Measurements from ENCODE around the gene AMN1. TPM values are rescaled to one million over a fixed set of nuclear protein-coding genes. Genes with fewer than 3 reads are reported as not detected.
A peak's percentile ranks its signal among the peaks of the same experiment; 100 is the strongest.
"Not testable (repeated sequence)": the region's sequence is repeated elsewhere in the genome, so short reads cannot be mapped to it uniquely, and the experiment has no call there.

AMN1 gene
- polyA plus RNA-seq (ENCODE audit: insufficient read length in 10 of 10) = 10 to 100 TPM in 6 of 10 donors, 1 to 10 TPM in 4; 8.3 to 13.1 (median 10.4) TPM
- long read RNA-seq, donor 1, partial matches to known transcripts = 0 of 4 reads
- long read RNA-seq, donor 1, other reads (novel, unspliced or antisense) = 0 of 4 reads
- long read RNA-seq, donor 2, partial matches to known transcripts = 0 of 2 reads
- long read RNA-seq, donor 2, other reads (novel, unspliced or antisense) = 0 of 2 reads
- long read RNA-seq, donor 3 = 0 reads
- long read RNA-seq, donor 4 = 0 reads
- long read RNA-seq, donor 5, partial matches to known transcripts = 0 of 5 reads
- long read RNA-seq, donor 5, other reads (novel, unspliced or antisense) = 0 of 5 reads
- long read RNA-seq, donor 6, partial matches to known transcripts = 0 of 2 reads
- long read RNA-seq, donor 6, other reads (novel, unspliced or antisense) = 0 of 2 reads
- long read RNA-seq, donor 7, partial matches to known transcripts = 0 of 2 reads
- long read RNA-seq, donor 7, other reads (novel, unspliced or antisense) = 0 of 2 reads
- long read RNA-seq, donor 8, partial matches to known transcripts = 0 of 1 reads
- long read RNA-seq, donor 8, other reads (novel, unspliced or antisense) = 0 of 1 reads
- long read RNA-seq, donor 9, partial matches to known transcripts = 0 of 1 reads
- long read RNA-seq, donor 9, other reads (novel, unspliced or antisense) = 0 of 1 reads

DNA sequence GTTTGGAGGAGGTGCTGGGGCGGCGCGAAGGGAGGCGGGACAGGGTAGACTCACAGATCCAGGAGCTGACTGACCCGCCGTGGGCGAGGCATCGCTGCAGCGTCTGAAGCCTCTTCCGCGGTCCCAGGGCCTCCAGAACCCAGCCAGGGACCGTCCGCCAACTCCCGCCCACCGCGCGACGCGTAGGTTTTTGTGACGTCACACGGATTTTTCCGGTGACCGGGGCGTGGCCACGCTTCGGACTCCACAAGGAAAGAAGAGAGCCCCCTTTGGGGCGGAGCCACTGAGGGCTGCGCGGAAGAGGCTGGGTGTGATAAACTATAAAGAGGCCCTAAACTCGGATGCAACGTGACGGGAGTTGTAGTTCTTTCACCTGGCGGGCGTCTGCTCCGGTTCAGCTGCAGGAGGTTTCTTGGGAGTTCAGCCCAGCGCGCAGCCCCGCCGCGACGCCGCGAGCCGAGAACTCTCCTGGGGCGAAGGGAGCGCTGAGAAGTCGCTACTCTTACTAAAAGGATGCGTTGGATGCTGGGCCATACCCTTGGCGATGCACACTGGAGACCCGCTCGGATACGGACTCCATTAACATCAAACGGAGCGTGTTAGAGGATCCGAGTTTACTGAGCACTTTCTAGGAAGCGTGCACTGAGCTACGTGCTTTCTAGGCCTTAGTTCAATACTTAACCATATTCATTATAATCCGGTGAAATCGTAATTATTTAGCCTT is at the start of gene AMN1:
Gene AMN1, minus strand, starts transcription at position 105 of the 724 bp plus-strand sequence. Its CDS starts 13 bp downstream, at position 92.
- peak; percentile 99 to 100 (median 100) for DNase-seq

- no peak for DNase-seq
Observed at GRCh38 chr12:31773867-31774266, 45.0 kb upstream of the AMN1 start.

DNA sequence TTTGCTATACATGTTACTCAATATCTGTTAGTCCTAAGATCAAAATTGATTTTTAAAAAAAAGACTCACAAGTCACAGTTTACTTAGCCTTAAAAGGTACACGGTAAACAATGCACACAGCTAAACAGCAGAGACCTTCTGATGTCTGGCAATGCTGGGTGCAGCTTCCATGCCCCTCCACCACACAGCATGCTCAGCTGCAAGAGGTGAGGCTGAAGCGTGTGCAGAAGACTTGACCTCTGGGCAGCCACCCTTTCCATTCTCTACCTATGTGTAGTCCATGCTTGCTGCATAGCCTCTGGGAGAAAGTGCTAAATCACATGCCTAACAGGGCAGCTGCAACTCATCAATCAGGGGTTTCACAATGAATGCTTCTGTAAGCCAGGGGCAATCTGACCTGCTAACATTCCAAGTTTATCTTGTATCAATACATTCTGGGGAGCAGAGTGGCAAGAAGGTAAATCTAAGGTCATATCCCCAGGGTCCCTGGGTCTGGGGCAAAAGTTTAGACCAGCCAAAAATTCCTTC is 44.5 kb upstream of the AMN1 start:
- no peak for DNase-seq

DNA sequence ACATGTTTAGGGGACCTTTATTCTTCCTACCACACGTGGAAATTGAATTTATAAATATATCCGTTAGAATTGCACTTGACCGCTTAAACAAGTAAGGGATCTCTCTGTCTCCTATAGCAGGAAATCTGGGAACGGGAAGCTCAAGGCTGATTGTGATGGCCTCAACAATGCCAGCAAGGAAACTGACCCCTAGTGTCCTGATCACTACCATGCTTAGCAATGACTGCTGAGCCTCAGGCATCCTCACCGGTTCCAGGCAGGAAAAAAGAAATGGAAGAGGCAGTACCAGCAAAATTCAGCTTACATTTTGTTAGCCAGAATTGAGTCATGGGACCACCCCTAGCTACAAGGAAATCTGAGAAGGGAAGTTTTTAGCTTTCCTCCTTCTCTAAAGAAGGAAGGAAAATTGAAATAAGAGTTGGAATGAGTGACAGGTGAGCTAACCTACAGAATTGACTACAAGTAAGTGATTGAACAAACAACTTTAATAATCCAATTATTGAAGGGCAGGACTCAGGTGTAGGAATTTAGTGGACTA is 43.9 kb upstream of the AMN1 start:
- no peak for DNase-seq

- DNase-seq = no peak
Observed at GRCh38 chr12:31772186-31772585, 43.4 kb upstream of the AMN1 start.

GRCh38 chr12:31768046-31768445 is 39.2 kb upstream of the AMN1 start:
- no peak for DNase-seq

DNA sequence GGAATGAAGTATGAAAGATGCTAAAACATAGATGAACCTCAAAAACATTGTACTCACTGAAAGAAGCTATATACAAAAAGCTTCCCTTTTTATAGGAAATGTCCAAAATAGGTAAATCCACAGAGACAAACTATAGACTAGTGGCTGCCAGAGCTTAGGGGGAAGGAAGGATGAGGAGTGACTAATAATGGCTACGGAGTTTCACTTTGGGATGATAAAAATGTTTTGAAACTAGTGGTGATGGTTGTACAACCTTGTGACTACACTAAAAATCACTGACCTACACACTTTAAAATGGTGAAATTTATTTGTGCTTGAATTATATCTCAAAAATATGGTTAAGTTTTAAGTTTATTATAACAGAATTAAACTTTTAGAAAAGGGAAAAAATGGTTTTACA is 37.1 kb upstream of the AMN1 start:
- DNase-seq = no peak

DNA sequence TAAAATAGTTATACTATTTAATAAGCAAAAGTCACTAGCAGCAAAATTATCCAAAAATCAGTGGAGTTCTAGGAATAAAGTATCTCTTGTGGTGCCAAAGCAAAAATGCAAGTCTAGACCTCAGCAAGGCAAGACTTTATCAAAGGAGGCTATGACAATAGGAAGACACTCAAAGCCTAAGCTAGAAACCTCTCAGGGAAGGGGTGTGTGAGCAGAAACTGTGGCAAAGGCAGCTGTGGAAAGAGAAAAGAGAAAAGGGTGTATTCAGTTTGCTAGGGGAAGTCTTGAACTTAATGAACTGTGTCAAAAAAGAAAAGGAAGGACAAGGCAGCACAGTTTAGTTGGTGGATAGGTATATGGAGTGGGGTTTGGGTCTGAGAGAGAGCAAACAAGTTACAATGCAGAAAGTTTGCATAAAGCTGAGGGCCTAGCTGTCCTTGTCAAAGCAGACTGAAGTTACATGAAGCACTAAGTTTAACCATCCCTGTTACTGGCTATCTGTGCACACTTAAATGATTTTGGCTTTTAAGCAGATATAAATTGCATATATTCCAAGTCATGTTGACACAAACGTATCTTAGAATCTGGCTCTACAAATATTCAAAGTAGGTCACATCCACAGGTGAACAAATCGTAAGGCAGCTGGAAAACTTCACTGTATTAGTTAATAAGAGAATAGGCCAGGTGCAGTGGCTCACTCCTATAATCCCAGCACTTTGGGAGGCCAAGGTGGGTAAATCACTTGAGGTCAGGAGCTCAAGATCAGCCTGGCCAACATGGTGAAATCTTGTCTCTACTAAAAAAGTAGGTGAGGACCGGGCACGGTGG is 31.0 kb upstream of the AMN1 start:
- no peak for DNase-seq

GRCh38 chr12:31758297-31758696 is 29.5 kb upstream of the AMN1 start:
- not testable (repeated sequence) for DNase-seq

GRCh38 chr12:31756977-31757420 is 28.2 kb upstream of the AMN1 start:
- no peak for DNase-seq

- DNase-seq = no peak
Observed at GRCh38 chr12:31752450-31752849, 23.6 kb upstream of the AMN1 start.

DNA sequence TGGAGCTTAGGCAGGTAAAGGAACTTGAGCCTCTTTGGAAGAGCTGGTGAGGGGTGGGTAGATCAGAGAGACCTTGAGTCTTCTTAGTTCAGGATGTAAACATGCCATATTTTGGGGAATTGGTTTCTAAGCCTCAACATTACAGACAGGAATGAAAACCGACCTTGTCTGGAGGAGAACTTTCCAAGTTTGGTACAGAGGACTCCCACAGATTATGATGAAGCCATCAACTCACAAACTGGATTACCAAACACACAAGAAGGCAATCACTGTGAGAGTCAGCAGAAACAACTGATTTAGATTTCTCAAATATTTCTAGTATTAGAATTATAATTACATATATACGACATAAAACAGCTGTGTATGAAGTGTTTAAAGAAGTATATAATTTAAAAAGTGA is 22.3 kb upstream of the AMN1 start:
- no peak for DNase-seq

DNA sequence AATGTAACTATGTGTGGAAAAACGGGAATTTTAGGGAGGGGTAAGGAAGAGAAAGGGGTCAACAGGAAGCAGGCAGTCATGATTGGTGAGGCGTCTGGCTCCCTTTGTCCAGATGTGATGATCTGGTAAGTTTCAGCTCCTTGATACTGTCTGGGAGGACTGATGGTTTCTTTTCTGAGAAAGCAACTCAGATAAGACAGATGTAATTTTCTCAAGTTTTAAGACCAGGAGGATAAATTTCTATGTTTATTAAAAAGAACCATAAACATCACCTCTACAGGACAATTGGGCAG is 21.9 kb upstream of the AMN1 start:
- DNase-seq = no peak

- DNase-seq = peak in 2 of 3 donors; percentile 30 to 78
Observed at GRCh38 chr12:31749024-31749704, 20.3 kb upstream of the AMN1 start.

DNA sequence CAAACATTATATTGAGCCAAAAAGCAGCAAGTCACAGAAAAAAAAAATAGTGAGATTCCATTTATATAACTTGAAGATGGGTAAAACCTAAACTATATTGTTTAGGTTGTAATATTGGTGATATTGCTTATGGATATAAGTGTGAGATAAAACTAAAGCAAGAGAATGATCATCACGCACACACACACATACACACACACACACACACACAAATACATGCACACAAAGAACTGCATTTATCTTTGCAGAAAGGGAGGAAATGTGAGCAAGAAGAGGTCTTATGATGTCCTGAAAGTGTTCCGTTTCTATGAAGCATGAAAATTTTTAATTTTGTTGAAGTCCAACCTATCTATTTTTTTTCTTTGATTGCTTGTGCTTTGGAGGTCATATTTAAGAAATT is 16.4 kb upstream of the AMN1 start:
- DNase-seq = no peak

DNA sequence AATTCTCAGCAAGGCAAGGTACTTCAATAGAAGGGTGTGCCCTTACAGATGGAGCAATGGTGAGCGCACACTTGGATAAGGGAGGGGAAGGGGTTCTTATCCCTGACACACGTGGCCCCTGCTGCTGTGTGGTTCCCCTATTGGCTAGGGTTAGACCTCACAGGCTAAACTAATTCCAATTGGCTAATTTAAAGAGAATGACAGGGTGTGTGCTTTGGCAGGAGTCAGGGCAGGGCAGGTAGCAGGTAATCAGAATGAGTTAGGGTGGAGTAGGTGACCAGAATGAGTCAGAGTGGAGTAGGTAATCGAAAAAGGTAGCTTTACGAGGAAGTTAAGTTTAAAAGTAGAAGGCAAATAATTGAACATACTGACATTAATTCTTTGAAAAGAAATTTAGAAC is 15.5 kb upstream of the AMN1 start:
- DNase-seq = not testable (repeated sequence)

DNA sequence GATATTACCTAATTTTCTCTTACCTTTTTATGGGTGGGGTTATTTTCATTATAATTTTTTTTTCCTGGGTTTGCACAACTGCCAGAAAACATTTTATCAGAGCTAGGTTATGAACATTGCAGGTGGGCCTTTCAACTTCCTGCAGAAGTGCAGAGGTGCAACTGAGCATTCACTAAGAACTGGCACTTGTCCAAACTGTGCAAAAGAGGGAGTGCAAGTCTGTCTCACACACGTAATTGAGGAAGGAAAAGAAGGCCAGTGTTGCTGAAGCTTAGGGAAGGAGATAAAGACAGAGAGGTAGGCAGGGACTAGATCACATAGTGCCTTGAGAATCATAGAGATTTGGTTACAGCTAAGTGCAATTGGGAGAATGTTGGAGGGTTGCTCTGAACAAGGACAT is 14.1 kb upstream of the AMN1 start:
- DNase-seq = no peak

GRCh38 chr12:31740628-31741027 is 11.8 kb upstream of the AMN1 start:
- no peak for DNase-seq

GRCh38 chr12:31737763-31738162 is 8.9 kb upstream of the AMN1 start:
- DNase-seq = no peak

GRCh38 chr12:31737345-31737744 is 8.5 kb upstream of the AMN1 start:
- DNase-seq = no peak

- DNase-seq = peak in 1 of 3 donors; percentile 53
Observed at GRCh38 chr12:31736472-31736871, 7.7 kb upstream of the AMN1 start.
